Measurements from ENCODE around the gene KCTD21.

KCTD21 gene

GRCh38 chr11:78138694-78139421 lies 49.6 kb downstream of the KCTD21 start:
- DNase-seq: peak; percentile 49 to 56

GRCh38 chr11:78138291-78138690 lies 50.1 kb downstream of the KCTD21 start:
- DNase-seq: no peak

DNA sequence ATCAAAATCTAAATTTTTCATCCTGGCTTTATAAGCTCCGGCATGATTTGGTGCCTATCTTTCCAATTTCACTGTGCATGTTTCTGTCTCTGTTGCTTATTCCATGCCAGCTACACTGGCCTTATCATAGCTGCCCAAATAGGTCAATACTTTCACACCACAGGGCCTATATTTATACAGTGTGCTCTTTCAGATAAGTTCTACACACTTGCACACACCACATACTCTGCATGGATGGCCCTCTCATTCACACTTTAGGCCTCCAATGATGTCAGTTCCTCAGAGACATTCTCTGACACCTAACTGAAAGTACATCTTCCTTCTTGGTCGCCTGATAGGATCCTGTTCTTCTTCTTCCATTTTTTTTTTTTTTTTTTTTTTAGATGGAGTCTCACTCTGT lies 56.0 kb downstream of the KCTD21 start:
- DNase-seq: no peak

GRCh38 chr11:78131956-78132355 lies 56.5 kb downstream of the KCTD21 start:
- DNase-seq: no peak

- DNase-seq: no peak
These were observed 61.0 kb downstream of the KCTD21 start for GRCh38 chr11:78127403-78127802.
